Urothelium cell line (cell line): ENCODE results near the gene SMARCA5.
"Not testable (repeated sequence)": the region's sequence is repeated elsewhere in the genome, so short reads cannot be mapped to it uniquely, and the experiment has no call there.

Experiments used
- DNase-seq: peaks from one replicate; pipeline ENCODE4 v3.0.0; 2011; ENCODE audit warnings: low spot score, mixed read lengths
- FAIRE-seq: peaks from 2 replicates; lab custom pipeline; 2011; peaks lifted over from hg19 to GRCh38; lab: Jason Lieb, UNC

SMARCA5 gene, protein sequence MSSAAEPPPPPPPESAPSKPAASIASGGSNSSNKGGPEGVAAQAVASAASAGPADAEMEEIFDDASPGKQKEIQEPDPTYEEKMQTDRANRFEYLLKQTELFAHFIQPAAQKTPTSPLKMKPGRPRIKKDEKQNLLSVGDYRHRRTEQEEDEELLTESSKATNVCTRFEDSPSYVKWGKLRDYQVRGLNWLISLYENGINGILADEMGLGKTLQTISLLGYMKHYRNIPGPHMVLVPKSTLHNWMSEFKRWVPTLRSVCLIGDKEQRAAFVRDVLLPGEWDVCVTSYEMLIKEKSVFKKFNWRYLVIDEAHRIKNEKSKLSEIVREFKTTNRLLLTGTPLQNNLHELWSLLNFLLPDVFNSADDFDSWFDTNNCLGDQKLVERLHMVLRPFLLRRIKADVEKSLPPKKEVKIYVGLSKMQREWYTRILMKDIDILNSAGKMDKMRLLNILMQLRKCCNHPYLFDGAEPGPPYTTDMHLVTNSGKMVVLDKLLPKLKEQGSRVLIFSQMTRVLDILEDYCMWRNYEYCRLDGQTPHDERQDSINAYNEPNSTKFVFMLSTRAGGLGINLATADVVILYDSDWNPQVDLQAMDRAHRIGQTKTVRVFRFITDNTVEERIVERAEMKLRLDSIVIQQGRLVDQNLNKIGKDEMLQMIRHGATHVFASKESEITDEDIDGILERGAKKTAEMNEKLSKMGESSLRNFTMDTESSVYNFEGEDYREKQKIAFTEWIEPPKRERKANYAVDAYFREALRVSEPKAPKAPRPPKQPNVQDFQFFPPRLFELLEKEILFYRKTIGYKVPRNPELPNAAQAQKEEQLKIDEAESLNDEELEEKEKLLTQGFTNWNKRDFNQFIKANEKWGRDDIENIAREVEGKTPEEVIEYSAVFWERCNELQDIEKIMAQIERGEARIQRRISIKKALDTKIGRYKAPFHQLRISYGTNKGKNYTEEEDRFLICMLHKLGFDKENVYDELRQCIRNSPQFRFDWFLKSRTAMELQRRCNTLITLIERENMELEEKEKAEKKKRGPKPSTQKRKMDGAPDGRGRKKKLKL

GRCh38 chr4:143513314-143514168 is at the start of gene SMARCA5:
Gene SMARCA5, plus strand, starts transcription at chr4:143513702. Its CDS starts 223 bp downstream, at chr4:143513925.
- peak; percentile 67 for FAIRE-seq
- DNase-seq, result peak; percentile 95

DNA sequence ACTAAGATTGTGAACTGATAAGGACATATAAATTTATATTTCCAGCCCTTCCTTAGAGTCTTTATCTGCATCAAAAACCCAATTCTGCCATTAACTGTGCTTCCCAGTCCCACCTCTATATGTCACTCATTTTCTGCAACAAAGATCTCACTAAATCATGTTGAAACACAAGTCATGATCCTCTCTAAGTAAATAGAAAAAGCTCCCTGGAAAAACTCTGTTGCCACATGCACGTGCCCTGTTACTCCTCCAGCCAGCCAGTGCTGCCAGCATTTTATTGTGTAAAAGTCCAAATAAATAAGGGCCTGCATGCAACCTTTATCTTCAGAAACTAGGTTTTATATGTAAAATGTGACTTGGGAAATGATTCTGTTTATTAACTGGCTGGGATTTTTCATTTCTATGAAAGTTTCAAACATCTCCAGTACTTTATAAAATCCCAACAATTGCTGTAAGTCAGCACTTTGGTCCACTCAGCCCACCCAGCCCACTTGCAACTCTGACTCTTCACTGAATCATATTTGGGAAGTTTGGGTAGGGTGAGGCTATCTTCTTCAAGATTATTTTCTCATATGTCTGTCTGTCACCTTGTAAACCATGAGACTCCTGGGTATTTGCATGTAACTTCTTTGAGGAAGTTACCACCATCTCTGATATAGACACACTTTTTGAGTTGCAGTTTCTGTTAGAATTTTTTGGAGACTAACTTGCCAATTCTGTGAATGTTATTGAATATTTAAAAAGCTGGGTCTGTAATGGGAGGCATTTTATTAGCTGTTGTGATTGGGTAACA is 40.0 kb upstream of the SMARCA5 start:
- DNase-seq, result no peak
- FAIRE-seq, result no peak

DNA sequence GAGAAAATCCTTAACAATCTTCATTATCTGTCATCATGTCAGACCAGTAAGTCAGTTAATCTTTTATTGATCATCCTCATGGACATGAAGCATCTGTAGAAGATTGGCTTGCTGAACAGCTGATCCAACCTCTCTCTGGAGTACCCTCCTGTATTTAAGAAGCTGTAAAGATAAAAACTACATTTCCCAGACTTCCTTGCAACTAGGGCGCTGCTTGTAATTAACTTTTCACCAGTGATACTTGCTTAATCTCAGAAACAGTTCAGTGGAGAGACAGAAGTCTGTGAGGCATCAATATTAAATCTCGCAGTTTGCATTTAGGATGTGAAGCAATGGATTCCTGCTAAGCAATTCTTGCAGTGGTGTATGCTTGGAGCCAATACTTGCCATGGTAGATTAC is 36.0 kb upstream of the SMARCA5 start:
- FAIRE-seq (no peak), DNase-seq (no peak)

DNA sequence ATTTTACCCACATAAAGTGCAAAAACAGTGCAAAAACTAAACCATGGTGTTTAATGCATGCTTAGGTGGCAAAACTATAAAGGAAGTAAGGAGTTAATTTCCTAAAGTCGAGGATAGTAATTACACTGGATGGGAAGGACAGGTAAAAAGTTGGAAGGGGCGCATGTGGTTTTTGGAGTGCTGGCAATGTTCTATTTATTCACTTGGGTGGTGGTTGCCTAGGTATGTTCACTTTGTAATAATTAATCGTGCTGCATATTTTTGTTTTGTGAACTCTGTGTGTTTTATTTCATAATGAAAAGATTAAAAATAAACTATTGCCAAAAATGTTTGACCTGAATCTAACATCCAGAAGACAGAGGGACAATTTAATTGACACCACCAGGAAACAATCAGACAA is 32.1 kb upstream of the SMARCA5 start:
- DNase-seq, result no peak
- FAIRE-seq, result no peak

DNA sequence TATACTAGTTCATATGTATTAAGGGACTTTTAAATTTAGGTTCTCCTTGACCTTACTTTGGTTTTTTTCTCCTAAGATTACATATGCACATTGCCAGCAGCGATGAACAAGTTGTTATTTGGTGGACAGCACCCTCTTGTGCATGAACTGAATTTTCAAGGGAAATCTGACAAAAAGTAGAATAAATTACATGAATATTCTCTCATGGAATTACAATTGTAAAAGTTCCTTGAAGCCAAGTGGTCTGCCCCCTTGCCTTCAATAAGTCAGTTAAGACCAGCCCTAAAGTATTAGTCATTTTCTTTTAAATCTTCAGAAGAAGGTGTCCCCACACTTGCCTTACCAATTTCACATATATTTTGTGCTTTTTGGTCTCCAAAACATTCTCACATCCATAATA is 30.7 kb upstream of the SMARCA5 start:
- DNase-seq (peak; percentile 7), FAIRE-seq (no peak)

- FAIRE-seq, result no peak
- no peak for DNase-seq
These were observed 27.2 kb upstream of the SMARCA5 start for GRCh38 chr4:143486314-143486713.

GRCh38 chr4:143488687-143489086 is 24.8 kb upstream of the SMARCA5 start:
- DNase-seq (no peak), FAIRE-seq (no peak)

GRCh38 chr4:143489106-143489505 is 24.4 kb upstream of the SMARCA5 start:
- DNase-seq, result no peak
- no peak for FAIRE-seq

DNA sequence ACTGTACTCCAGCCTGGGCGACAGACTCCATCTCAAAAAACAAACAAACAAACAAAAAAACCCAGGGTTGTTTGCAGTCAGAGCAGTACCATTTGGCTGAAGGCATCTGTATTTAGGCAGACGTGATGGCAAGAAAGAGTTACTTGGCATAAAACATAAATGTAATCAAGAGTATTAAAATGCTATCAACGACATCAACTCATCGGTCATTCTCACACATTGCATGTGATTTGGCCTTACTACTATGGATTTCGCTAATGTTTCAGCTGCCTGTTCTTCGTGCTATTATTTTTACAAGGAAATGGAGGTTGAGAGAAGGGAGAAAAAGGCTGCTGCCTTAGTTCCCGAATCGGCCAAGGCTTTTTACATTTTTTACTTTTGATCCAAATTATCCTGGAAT is 15.5 kb upstream of the SMARCA5 start:
- FAIRE-seq (no peak), DNase-seq (no peak)

- DNase-seq (no peak), FAIRE-seq (no peak)
These were observed 11.3 kb upstream of the SMARCA5 start for GRCh38 chr4:143502231-143502630.

DNA sequence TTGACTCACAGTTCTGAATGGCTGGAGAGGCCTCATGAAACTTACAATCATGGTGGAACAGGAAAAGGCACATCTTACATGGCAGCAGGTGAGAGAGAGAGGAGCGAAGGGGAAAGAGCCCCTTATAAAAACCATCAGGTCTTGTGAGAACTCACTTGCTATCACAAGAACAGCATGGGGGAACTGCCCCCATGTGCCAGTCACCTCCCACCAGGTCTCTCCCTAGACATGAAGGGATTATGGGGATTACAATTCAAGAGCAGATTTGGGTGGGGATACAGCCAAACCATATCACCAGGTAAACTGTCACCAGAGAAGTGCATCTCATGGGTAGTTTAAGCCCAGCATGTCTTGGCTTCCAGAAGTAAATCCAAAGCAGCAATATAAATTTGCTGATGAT is 7.5 kb upstream of the SMARCA5 start:
- FAIRE-seq, result no peak
- no peak for DNase-seq

- no peak for DNase-seq
- FAIRE-seq, result no peak
These were observed 1.6 kb upstream of the SMARCA5 start for GRCh38 chr4:143511906-143512305.

- DNase-seq (no peak), FAIRE-seq (no peak)
These were observed 556 bp upstream of the SMARCA5 start for GRCh38 chr4:143512978-143513313.

- DNase-seq (no peak), FAIRE-seq (no peak)
These were observed 630 bp downstream of the SMARCA5 start for GRCh38 chr4:143514169-143514495.

DNA sequence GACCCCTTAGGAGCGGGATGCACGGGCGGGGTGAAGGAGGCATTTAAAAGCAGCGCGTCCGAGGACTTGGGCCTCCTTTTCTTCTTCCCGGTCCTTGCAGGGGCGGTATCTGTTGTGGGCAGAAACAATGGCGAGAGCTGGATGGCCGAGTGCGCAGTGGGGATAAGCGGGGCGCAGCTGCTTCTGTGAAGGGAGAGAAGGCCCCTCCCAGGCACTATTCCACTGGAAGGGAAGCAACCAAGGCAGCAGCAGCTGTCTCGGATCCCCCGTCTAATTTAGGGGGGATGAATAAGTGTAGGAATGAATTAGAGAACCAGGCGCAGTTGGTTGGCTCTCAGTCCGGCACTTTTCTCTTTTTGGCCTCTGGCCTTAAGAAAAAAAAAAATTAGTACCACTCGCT is 995 bp downstream of the SMARCA5 start:
- DNase-seq, result peak; percentile 19
- FAIRE-seq, result no peak

DNA sequence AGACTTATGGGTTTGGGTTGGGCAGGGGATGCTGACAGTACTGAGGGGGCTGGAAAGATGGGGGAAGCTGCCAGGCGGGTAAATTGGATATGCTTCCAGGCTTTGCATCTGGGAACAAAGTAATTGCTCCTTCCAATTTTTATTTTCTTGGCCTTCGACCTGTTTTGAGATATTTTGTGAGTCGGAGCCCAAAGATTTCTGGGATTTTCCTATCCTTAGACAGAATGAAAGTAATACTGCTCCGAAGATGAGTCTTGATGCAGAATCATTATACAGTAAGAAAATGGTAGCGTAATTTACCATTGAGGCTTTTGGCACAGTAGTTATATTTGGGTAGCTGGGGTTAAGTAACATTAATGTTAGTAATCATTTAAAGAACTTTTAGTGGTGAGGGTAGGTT is 1.4 kb downstream of the SMARCA5 start:
- no peak for FAIRE-seq
- DNase-seq, result no peak

GRCh38 chr4:143515905-143516304 is 2.4 kb downstream of the SMARCA5 start:
- FAIRE-seq, result no peak

GRCh38 chr4:143517764-143518163 is 4.3 kb downstream of the SMARCA5 start:
- FAIRE-seq (no peak), DNase-seq (no peak)

More at GRCh38 chr4:143515905-143516304, 2.4 kb downstream of the SMARCA5 start:
- no peak for DNase-seq

GRCh38 chr4:143524211-143524610 is 10.7 kb downstream of the SMARCA5 start:
- no peak for DNase-seq
- FAIRE-seq, result no peak

DNA sequence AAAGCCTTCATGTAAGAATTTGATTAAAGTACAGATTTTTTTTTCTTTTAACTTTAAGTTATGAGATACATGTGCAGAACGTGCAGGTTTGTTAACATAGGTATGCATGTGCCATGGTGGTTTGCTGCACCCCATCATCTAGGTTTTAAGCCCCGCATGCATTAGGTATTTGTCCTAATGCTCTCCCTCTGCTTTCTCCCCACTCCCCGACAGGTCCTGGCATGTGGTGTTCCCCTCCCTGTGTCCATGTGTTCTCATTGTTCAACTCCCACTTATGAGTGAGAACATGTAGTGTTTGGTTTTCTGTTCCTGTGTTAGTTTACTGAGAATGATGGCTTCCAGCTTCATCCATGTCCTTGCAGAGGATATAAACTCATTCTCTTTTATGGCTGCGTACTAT is 14.5 kb downstream of the SMARCA5 start:
- FAIRE-seq, DNase-seq: not testable (repeated sequence)
